22Rv1 (cell line): Measurements from ENCODE around the gene SLC4A7.

ENCODE experiments used
- ZFX ChIP-seq: fragments of 450-650 bp; IDR thresholded peaks from 2 replicates; pipeline ENCODE4 v1.6.1; 2017; ENCODE audit warnings: antibody characterized with exemption, borderline replicate concordance
- TF ChIP-seq, protein P1 (sequence below): fragments of 450-650 bp; IDR thresholded peaks from 2 replicates; pipeline ENCODE4 v1.5.1; 2017; ENCODE audit warnings: mild to moderate bottlenecking

DNA sequence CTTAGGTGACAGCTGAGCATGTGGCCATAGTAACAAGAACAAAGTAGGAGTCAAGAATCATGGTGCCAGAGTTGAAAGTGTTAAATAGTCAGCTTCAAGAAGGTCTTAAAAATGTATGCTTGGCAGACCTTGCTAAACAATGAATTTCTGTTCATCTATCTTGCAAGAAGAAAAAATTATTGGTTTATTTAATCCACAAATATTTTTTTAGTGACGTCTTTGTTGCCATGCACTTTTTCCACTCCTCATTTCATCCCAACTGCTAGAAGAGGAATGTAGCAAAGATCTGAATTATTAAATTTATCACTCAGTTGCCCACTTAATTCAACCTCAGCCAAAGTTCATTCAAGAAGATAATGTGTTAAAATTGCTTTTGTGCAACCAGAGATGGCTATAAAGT lies 3.2 kb upstream of the SLC4A7 start:
- TF ChIP-seq, protein P1, sequence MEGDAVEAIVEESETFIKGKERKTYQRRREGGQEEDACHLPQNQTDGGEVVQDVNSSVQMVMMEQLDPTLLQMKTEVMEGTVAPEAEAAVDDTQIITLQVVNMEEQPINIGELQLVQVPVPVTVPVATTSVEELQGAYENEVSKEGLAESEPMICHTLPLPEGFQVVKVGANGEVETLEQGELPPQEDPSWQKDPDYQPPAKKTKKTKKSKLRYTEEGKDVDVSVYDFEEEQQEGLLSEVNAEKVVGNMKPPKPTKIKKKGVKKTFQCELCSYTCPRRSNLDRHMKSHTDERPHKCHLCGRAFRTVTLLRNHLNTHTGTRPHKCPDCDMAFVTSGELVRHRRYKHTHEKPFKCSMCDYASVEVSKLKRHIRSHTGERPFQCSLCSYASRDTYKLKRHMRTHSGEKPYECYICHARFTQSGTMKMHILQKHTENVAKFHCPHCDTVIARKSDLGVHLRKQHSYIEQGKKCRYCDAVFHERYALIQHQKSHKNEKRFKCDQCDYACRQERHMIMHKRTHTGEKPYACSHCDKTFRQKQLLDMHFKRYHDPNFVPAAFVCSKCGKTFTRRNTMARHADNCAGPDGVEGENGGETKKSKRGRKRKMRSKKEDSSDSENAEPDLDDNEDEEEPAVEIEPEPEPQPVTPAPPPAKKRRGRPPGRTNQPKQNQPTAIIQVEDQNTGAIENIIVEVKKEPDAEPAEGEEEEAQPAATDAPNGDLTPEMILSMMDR = no peak
- TF ChIP-seq ZFX = no peak
